HUES64 (cell line): ENCODE data around the gene HSFX3.
"Not testable (repeated sequence)": the region's sequence is repeated elsewhere in the genome, so short reads cannot be mapped to it uniquely, and the experiment has no call there.

ENCODE experiments used
- H3K27ac ChIP-seq: 2 replicates; pipeline ENCODE4 v1.7.0; 2013; ENCODE audit warnings: low read depth, low read length, inconsistent platforms
- H3K27me3 ChIP-seq: 2 replicates; pipeline ENCODE4 v1.6.1; 2013; ENCODE audit warnings: mild to moderate bottlenecking, low read length; ENCODE audit not compliant: insufficient read depth
- H3K36me3 ChIP-seq: 2 replicates; pipeline ENCODE4 v1.6.1; 2013; ENCODE audit warnings: mild to moderate bottlenecking, low read length; ENCODE audit not compliant: insufficient read depth
- H3K4me1 ChIP-seq: 2 replicates; pipeline ENCODE4 v1.6.1; 2013; ENCODE audit warnings: mild to moderate bottlenecking, low read length, moderate library complexity; ENCODE audit not compliant: insufficient read depth
- H3K4me3 ChIP-seq: 2 replicates; pipeline ENCODE4 v1.5.1; 2013; ENCODE audit warnings: mild to moderate bottlenecking, low read length, moderate library complexity
- H3K9ac ChIP-seq: 2 replicates; pipeline ENCODE4 v1.6.1; 2013; ENCODE audit warnings: mild to moderate bottlenecking, low read depth, low read length
- H3K9me3 ChIP-seq: 2 replicates; pipeline ENCODE4 v1.6.1; 2013; ENCODE audit warnings: low read depth, low read length; ENCODE audit not compliant: insufficient read depth
- WGBS: fragments of 150-250, 120-280 bp; methylation state at CpG from one replicate; pipeline ENCODE4 v1.1.7; 2013; ENCODE audit warnings: missing lambda C conversion rate; 5-methylcytosine and 5-hydroxymethylcytosine counted together

Gene HSFX3

GRCh38 chrX:149526318-149527033 is 23.2 kb downstream of the HSFX3 start:
- not testable (repeated sequence) for H3K27ac ChIP-seq

GRCh38 chrX:149525903-149526302 is 23.8 kb downstream of the HSFX3 start:
- H3K4me1 ChIP-seq, H3K27ac ChIP-seq, H3K9me3 ChIP-seq, H3K9ac ChIP-seq, H3K36me3 ChIP-seq, H3K4me3 ChIP-seq, H3K27me3 ChIP-seq: not testable (repeated sequence)
- no CpG with 5 or more reads among the region's 5 CpGs for WGBS

More at GRCh38 chrX:149526318-149527033, 23.2 kb downstream of the HSFX3 start:
- 96% methylated on average over 7 of the region's 13 CpGs for WGBS
- H3K27me3 ChIP-seq, H3K4me1 ChIP-seq, H3K9me3 ChIP-seq, H3K4me3 ChIP-seq, H3K9ac ChIP-seq, H3K36me3 ChIP-seq: not testable (repeated sequence)

GRCh38 chrX:149525389-149525788 is 24.3 kb downstream of the HSFX3 start:
- H3K36me3 ChIP-seq, H3K9ac ChIP-seq, H3K4me3 ChIP-seq, H3K27me3 ChIP-seq, H3K27ac ChIP-seq, H3K4me1 ChIP-seq, H3K9me3 ChIP-seq: not testable (repeated sequence)
- WGBS = 69% methylated on average over 2 of the region's 10 CpGs

GRCh38 chrX:149522916-149523315 is 26.8 kb downstream of the HSFX3 start:
- H3K27ac ChIP-seq = no peak overlapping the region
- H3K36me3 ChIP-seq = no peaks in the 10 kb centered on the region
- 100% methylated on average over 1 of the region's 2 CpGs for WGBS
- no peak overlapping the region for H3K4me3 ChIP-seq
- no peaks in the 10 kb centered on the region for H3K9me3 ChIP-seq
- no peaks in the 10 kb centered on the region for H3K27me3 ChIP-seq
- H3K4me1 ChIP-seq = no peaks in the 10 kb centered on the region
- no peak overlapping the region for H3K9ac ChIP-seq

- Histone ChIP-seq H3K27ac (no peak overlapping the region), H3K27me3 (no peaks in the 10 kb centered on the region), H3K36me3 (no peaks in the 10 kb centered on the region), H3K4me1 (no peaks in the 10 kb centered on the region), H3K9me3 (no peaks in the 10 kb centered on the region), H3K9ac (no peak overlapping the region), H3K4me3 (no peak overlapping the region)
- 95% methylated on average over 6 of the region's 9 CpGs for WGBS
Measured at GRCh38 chrX:149521438-149521837, 28.3 kb downstream of the HSFX3 start.

- WGBS = 92% methylated on average over 3 of the region's 3 CpGs
Measured at GRCh38 chrX:149520636-149521277, 29.0 kb downstream of the HSFX3 start.

GRCh38 chrX:149518236-149518635 is 31.5 kb downstream of the HSFX3 start:
- Histone ChIP-seq H3K27me3 (no peaks in the 10 kb centered on the region), H3K4me3 (no peak overlapping the region), H3K9ac (no peak overlapping the region), H3K9me3 (no peaks in the 10 kb centered on the region), H3K27ac (no peak overlapping the region), H3K36me3 (no peaks in the 10 kb centered on the region), H3K4me1 (no peaks in the 10 kb centered on the region)
- WGBS = 94% methylated on average over 7 of the region's 7 CpGs

More at GRCh38 chrX:149520636-149521277, 29.0 kb downstream of the HSFX3 start:
- not testable (repeated sequence) for H3K36me3 ChIP-seq, H3K9me3 ChIP-seq, H3K27me3 ChIP-seq, H3K4me3 ChIP-seq, H3K27ac ChIP-seq, H3K4me1 ChIP-seq, H3K9ac ChIP-seq

- Histone ChIP-seq H3K36me3 (no peaks in the 10 kb centered on the region), H3K4me1 (no peaks in the 10 kb centered on the region), H3K4me3 (no peak overlapping the region), H3K9ac (no peak overlapping the region), H3K27ac (no peak overlapping the region), H3K9me3 (no peaks in the 10 kb centered on the region), H3K27me3 (no peaks in the 10 kb centered on the region)
- WGBS = 89% methylated on average over 1 of the region's 1 CpG
Measured at GRCh38 chrX:149517308-149517707, 32.4 kb downstream of the HSFX3 start.

- Histone ChIP-seq H3K27me3 (no peaks in the 10 kb centered on the region), H3K9me3 (no peaks in the 10 kb centered on the region), H3K27ac (no peak overlapping the region), H3K4me1 (no peaks in the 10 kb centered on the region), H3K9ac (no peak overlapping the region), H3K4me3 (no peak overlapping the region), H3K36me3 (no peaks in the 10 kb centered on the region)
- 94% methylated on average over 2 of the region's 2 CpGs for WGBS
Measured at GRCh38 chrX:149516604-149517003, 33.1 kb downstream of the HSFX3 start.

GRCh38 chrX:149515954-149516602 is 33.6 kb downstream of the HSFX3 start:
- no peaks in the 10 kb centered on the region for H3K9me3 ChIP-seq
- no peak overlapping the region for H3K27ac ChIP-seq
- H3K4me1 ChIP-seq = no peaks in the 10 kb centered on the region
- no peaks in the 10 kb centered on the region for H3K27me3 ChIP-seq
- H3K9ac ChIP-seq = no peak overlapping the region
- WGBS = 97% methylated on average over 3 of the region's 4 CpGs
- H3K36me3 ChIP-seq = no peaks in the 10 kb centered on the region
- no peak overlapping the region for H3K4me3 ChIP-seq

GRCh38 chrX:149513825-149514428 is 35.8 kb downstream of the HSFX3 start:
- no peaks in the 10 kb centered on the region for H3K9me3 ChIP-seq
- H3K9ac ChIP-seq = no peak overlapping the region
- H3K27me3 ChIP-seq = no peaks in the 10 kb centered on the region
- H3K36me3 ChIP-seq = no peaks in the 10 kb centered on the region
- H3K4me1 ChIP-seq = peaks cover 6% of the 10 kb centered on the region; the same call in 1 of the 2 replicates
- 95% methylated on average over 9 of the region's 9 CpGs for WGBS
- H3K4me3 ChIP-seq = no peak overlapping the region
- H3K27ac ChIP-seq = no peak overlapping the region
